ENCODE results near the gene NPW.

- TF ChIP-seq CTCF (conservative IDR thresholded peaks at IDR 0.05) (no peak), ZFX (IDR thresholded peaks at IDR 0.05) (no peak)
Measured at GRCh38 chr16:2064368-2064945, 44.9 kb downstream of the NPW start.
